T-helper 1 cell treated with Interleukin-12 subunit alpha and Interleukin-12 subunit beta and Interleukin-4 antibody, amounts not matched to agents 30 μg/mL and 1 μg/mL, for 36 hours (primary cell): Measurements from ENCODE around the gene INTS4.
"Not testable (repeated sequence)": the region's sequence is repeated elsewhere in the genome, so short reads cannot be mapped to it uniquely, and the experiment has no call there.

Experiments used
- H3K27ac Mint-ChIP-seq: one replicate; pipeline ENCODE4 v1.8.0; 2021; ENCODE audit warnings: mild to moderate bottlenecking, mixed read lengths
- H3K27me3 Mint-ChIP-seq: one replicate; pipeline ENCODE4 v1.8.0; 2021; ENCODE audit warnings: low read depth, mixed read lengths
- H3K36me3 Mint-ChIP-seq: one replicate; pipeline ENCODE4 v1.8.0; 2021; ENCODE audit warnings: low read depth, mixed read lengths
- H3K4me1 Mint-ChIP-seq: one replicate; pipeline ENCODE4 v1.8.0; 2021; ENCODE audit warnings: low read depth, mixed read lengths
- H3K4me3 Mint-ChIP-seq: one replicate; pipeline ENCODE4 v1.8.0; 2021; ENCODE audit warnings: mild to moderate bottlenecking, moderate library complexity, mixed read lengths
- H3K9me3 Mint-ChIP-seq: one replicate; pipeline ENCODE4 v1.8.0; 2021; ENCODE audit warnings: mixed read lengths

INTS4 gene

DNA sequence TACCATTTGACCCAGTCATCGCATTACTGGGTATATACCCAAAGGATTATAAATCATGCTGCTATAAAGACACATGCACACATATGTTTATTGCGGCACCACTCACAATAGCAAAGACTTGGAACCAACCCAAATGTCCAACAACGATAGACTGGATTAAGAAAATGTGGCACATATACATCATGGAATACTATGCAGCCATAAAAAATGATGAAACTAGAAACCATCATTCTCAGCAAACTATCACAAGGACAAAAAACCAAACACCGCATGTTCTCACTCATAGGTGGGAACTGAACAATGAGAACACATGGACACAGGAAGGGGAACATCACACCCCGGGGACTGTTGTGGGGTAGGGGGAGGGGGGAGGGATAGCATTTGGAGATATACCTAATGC, 105.4 kb downstream of the INTS4 start:
- H3K36me3 Mint-ChIP-seq, result peaks cover 35% of the 10 kb centered on the region

DNA sequence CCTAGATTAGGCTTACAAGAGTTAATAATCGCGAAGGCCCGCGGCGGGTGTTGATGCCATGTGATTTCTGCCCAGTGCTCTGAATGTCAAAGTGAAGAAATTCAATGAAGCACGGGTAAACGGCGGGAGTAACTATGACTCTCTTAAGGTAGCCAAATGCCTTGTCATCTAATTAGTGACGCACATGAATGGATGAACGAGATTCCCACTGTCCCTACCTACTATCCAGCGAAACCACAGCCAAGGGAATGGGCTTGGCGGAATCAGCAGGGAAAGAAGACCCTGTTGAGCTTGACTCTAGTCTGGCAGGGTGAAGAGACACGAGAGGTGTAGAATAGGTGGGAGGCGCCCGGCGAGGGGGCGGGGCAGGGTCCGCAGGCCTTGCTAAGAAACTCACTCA, 108.1 kb downstream of the INTS4 start:
- Mint-ChIP-seq H3K36me3 (peaks cover 39% of the 10 kb centered on the region), H3K27ac (no peak overlapping the region), H3K9me3 (no peaks in the 10 kb centered on the region), H3K4me3 (no peak overlapping the region), H3K4me1 (no peaks in the 10 kb centered on the region), H3K27me3 (no peaks in the 10 kb centered on the region)

More for the DNA sequence above, 105.4 kb downstream of the INTS4 start:
- not testable (repeated sequence) for H3K4me1 Mint-ChIP-seq, H3K4me3 Mint-ChIP-seq, H3K27me3 Mint-ChIP-seq, H3K27ac Mint-ChIP-seq, H3K9me3 Mint-ChIP-seq

DNA sequence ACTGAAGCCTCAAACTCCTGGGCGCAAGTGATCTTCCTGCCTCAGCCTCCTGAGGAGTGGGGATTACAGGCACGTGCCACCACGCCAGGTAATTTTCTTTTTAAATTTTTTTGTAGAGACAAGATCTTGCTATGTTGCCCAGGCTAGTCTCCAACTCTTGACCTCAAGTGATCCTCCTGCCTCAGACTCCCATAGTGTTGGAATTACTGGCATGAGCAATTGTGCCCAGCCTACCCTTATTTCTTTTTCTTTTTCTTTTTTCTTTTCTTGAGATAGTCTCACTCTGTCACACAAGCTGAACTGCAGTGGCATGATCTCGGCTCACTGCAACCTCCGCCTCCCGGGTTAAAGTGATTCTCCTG, 109.7 kb downstream of the INTS4 start:
- Mint-ChIP-seq H3K4me3 (no peak overlapping the region), H3K9me3 (no peaks in the 10 kb centered on the region), H3K27ac (no peak overlapping the region), H3K36me3 (peaks cover 32% of the 10 kb centered on the region), H3K27me3 (no peaks in the 10 kb centered on the region), H3K4me1 (peaks cover 2% of the 10 kb centered on the region)

DNA sequence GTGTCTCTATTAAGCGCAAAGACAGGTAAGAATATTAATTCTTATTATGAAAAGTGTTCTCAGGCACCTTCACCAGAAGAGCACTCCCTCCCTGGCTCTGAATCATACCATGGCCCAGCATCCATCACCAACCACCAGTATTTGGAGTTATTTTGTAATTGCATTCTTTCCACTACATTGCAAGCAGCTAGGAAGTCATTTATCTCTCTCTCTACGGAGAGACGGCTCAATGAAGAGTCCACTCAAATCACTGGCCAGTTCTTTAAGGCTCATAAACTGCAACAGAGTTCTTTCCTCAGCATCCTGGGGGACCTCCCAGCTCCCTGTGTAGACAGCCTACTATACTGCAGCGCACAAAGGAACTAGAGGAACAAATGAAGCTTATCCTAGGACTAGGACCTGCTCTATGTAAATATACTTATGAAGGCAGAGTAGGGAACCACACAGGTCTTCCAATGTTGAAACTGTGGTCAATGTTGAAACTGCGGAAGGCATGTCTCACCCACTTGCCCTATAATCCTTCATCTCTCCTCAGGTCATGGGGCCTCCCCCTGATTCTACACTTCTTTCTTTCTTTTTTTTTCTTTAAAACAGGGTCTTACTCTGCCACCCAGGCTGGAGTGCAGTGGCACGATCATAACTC, 110.2 kb downstream of the INTS4 start:
- H3K4me3 Mint-ChIP-seq, result no peak overlapping the region
- peaks cover 29% of the 10 kb centered on the region for H3K36me3 Mint-ChIP-seq
- no peaks in the 10 kb centered on the region for H3K9me3 Mint-ChIP-seq
- no peak overlapping the region for H3K27ac Mint-ChIP-seq
- H3K4me1 Mint-ChIP-seq, result peaks cover 6% of the 10 kb centered on the region
- no peaks in the 10 kb centered on the region for H3K27me3 Mint-ChIP-seq

DNA sequence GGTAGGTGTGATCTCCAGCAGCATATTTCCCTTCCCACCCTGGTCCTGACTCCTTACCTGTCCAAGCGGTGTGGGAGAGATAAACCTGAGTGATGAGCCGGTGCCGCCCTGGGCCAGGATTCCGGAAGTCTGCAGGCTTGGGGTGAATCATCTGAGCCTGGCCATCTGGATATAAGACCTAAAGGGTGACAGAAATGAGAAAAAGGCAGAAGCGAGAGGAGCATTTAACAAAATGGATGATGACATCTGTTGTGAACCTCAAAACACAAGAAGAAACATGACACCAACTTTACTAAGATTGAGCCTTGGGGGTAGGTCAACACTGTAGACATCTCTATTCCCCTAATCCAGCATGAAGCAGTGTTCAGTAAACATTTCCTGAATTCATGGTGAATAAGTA, 110.7 kb downstream of the INTS4 start:
- Mint-ChIP-seq H3K27me3 (no peaks in the 10 kb centered on the region), H3K4me1 (peaks cover 10% of the 10 kb centered on the region), H3K36me3 (peaks cover 25% of the 10 kb centered on the region), H3K9me3 (no peaks in the 10 kb centered on the region), H3K27ac (no peak overlapping the region), H3K4me3 (no peak overlapping the region)

DNA sequence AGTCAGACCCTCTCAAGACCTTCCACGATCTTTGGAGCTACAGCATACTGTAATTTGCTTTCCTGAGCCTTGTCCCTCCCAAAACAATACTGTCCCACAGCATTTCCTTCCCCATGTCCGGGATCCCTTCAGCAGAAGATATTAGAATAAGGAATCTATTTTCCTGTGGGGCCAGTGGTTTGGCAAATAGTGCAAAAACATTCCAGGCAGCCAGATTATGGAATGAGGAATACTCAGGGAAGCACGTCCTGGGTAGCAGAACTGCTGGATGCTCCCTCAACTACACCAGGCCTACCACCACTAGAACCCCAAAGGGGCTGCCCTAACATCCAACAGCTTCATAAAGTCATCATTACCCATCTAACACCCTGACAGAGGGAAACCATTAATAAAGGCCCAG, 112.1 kb downstream of the INTS4 start:
- H3K36me3 Mint-ChIP-seq, result peaks cover 20% of the 10 kb centered on the region
- H3K27ac Mint-ChIP-seq, result no peak overlapping the region
- no peaks in the 10 kb centered on the region for H3K9me3 Mint-ChIP-seq
- no peaks in the 10 kb centered on the region for H3K27me3 Mint-ChIP-seq
- H3K4me3 Mint-ChIP-seq, result no peak overlapping the region
- H3K4me1 Mint-ChIP-seq, result peaks cover 10% of the 10 kb centered on the region

DNA sequence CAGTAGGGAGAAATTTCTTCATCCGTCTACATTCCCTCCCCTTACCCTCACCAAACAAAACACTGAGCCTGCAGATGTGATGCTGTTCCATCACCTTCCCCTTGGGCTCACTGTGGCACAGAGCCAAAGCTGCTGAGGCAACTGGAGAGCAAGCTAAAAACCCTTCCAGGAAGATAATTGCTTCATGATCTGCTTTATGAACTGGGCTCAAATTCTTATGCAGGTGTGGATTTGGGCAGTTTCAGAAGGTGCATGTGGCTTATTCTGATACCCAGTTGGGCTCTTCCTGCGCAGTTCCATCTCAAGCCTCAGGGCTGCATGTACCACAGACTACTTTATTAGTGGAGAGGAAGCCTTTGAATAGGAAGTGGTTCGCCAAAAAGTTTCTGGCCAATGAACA, 115.2 kb downstream of the INTS4 start:
- Mint-ChIP-seq H3K27me3 (no peaks in the 10 kb centered on the region), H3K36me3 (peaks cover 18% of the 10 kb centered on the region), H3K9me3 (no peaks in the 10 kb centered on the region)

DNA sequence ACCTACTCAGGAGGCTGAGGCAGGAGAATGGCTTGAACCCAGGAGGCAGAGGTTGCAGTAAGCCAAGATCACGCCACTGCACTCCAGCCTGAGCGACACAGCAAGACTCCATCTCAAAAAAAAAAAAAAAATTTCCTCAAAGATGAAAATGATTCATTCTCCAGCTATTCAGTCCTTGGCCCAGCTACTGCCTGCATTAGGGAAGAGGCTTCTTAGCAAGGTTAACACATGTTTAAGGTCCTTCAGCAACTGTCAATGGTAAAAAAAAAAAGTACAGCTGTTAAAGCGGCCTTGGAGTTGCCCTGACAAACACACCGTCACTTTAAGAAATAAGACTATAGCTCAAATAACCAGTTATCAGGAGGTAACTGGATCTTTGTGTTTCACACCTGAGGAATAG, 116.2 kb downstream of the INTS4 start:
- H3K27me3 Mint-ChIP-seq, H3K4me1 Mint-ChIP-seq, H3K36me3 Mint-ChIP-seq, H3K27ac Mint-ChIP-seq, H3K4me3 Mint-ChIP-seq, H3K9me3 Mint-ChIP-seq: not testable (repeated sequence)

More for the DNA sequence above, 115.2 kb downstream of the INTS4 start:
- peaks cover 10% of the 10 kb centered on the region for H3K4me1 Mint-ChIP-seq
- no peak overlapping the region for H3K27ac Mint-ChIP-seq
- no peak overlapping the region for H3K4me3 Mint-ChIP-seq

DNA sequence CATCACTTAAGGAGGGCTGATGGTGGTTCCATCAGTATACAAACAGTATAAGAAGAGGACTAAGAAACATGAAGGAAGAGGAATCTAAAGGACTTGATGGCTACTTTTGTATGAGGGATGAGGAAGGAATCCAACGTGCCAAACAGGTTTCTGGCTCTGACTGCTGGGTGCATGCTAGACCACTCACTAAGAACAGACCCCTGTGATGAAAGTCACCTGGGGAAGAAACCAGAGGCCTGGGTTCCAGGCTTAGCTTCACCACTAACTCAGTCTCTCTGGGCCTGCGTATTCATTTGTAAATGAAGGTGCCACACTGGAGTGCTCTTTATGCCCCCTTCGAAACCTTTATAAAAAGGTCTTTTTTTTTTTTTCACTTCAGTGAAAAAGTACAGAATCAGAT, 118.4 kb downstream of the INTS4 start:
- no peaks in the 10 kb centered on the region for H3K27me3 Mint-ChIP-seq
- no peak overlapping the region for H3K27ac Mint-ChIP-seq
- H3K9me3 Mint-ChIP-seq, result no peaks in the 10 kb centered on the region
- peaks cover 10% of the 10 kb centered on the region for H3K4me1 Mint-ChIP-seq
- no peak overlapping the region for H3K4me3 Mint-ChIP-seq
- peaks cover 13% of the 10 kb centered on the region for H3K36me3 Mint-ChIP-seq

DNA sequence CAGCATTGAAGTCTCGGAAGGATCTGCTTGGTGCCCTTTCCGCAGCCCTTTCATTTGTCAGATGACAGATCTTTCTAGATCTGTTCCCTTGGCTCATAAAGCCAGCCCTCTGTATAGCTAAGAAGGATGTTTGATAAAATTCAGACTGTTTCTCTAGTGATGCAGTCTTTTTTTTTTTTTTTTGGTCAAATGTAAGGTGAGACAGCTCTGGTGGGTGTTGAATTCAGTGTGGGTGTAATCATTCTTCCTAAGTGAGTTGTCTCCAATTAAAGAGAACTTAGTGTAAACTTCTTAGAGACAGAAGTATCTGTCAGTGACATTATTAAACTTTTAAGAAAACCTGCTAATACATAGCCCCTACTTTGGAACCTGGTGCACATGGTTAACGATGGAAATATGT, 120.3 kb downstream of the INTS4 start:
- peaks cover 3% of the 10 kb centered on the region for H3K4me1 Mint-ChIP-seq
- H3K4me3 Mint-ChIP-seq, result no peak overlapping the region
- peaks cover 6% of the 10 kb centered on the region for H3K36me3 Mint-ChIP-seq
- no peaks in the 10 kb centered on the region for H3K9me3 Mint-ChIP-seq
- no peaks in the 10 kb centered on the region for H3K27me3 Mint-ChIP-seq
- H3K27ac Mint-ChIP-seq, result no peak overlapping the region

DNA sequence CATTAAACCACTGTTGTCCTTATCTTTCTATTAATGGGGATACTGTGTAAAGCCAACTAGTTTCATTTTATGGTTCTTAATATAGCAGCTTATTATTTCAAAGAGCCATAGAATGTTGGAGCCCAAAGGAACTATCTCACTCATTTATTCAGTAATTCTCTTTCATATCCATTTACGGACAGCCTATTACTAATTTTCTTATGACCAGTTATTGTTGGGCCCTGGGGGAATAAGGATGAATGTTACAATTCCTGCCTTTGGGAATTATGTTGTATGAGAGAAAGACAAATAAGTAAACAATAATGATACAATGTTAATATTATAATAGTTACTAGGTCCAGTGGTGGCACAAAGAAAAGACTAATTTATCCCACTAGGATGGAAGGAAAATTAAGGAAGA, 121.1 kb downstream of the INTS4 start:
- H3K4me1 Mint-ChIP-seq, result no peaks in the 10 kb centered on the region
- H3K27me3 Mint-ChIP-seq, result no peaks in the 10 kb centered on the region

DNA sequence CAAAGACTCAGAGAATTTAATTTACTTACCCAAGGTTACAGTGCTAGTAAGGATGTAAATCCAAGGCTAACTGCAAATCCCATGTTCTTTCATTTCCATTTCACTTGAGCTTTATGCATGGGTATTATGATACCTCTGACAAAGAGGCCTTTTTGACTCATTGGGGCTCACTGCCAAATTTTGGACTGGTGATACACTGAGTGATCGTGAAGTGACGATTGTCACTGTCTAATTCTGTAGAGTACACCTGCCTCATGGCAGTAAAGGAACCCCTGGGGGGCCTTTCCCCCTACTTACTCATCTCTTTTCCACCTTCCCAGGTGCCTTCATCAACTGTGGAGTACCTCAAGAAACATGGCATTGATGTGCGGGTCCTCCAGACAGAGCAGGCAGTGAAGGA, 122.6 kb downstream of the INTS4 start:
- H3K9me3 Mint-ChIP-seq, result no peaks in the 10 kb centered on the region
- no peaks in the 10 kb centered on the region for H3K27me3 Mint-ChIP-seq
- H3K4me3 Mint-ChIP-seq, result no peak overlapping the region
- H3K36me3 Mint-ChIP-seq, result peaks cover 8% of the 10 kb centered on the region
- no peaks in the 10 kb centered on the region for H3K4me1 Mint-ChIP-seq
- no peak overlapping the region for H3K27ac Mint-ChIP-seq

More for the DNA sequence above, 121.1 kb downstream of the INTS4 start:
- no peak overlapping the region for H3K4me3 Mint-ChIP-seq
- no peak overlapping the region for H3K27ac Mint-ChIP-seq
- H3K36me3 Mint-ChIP-seq, result peaks cover 8% of the 10 kb centered on the region
- no peaks in the 10 kb centered on the region for H3K9me3 Mint-ChIP-seq

DNA sequence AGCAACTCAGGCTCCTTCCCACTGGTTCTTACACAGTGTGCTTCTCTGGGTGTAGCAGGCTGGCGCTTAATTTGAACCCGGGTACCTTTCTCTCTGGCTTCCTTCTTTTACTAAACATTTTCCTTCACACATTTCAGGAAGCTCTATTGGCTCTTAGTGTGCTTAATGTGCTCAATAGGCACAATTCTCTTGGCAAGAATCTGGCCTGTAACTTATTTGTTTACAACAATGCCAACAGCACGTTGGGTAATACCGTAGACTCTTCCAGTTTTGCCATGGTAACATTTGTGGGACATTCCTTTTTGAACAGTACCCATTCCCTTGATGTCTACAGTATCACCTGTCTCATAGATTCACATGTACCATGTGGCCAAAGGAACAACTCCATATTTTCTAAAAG, 125.7 kb downstream of the INTS4 start:
- H3K4me3 Mint-ChIP-seq, result no peak overlapping the region
- no peaks in the 10 kb centered on the region for H3K9me3 Mint-ChIP-seq
- H3K27ac Mint-ChIP-seq, result no peak overlapping the region
- no peaks in the 10 kb centered on the region for H3K4me1 Mint-ChIP-seq
- H3K27me3 Mint-ChIP-seq, result no peaks in the 10 kb centered on the region
- peaks cover 10% of the 10 kb centered on the region for H3K36me3 Mint-ChIP-seq

DNA sequence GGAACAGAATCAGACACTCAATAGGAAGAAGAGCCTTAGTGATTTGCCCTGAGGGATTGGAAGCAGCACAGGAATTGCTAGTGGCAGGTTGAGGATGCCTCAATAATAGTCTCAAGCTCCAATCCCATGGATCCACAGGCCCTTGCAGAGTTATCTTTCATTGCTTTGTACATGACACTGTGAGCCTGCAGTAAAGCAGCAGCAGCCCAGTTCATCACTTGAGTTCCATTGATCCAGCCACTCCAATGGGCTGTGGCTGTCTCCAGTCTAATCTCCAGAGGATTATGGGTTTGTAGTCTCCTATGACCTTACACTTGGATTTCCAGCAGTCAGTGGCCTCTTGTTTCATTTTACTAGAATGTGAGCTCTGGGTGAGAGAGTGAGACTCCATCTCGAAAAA, 128.1 kb downstream of the INTS4 start:
- Mint-ChIP-seq H3K36me3 (peaks cover 6% of the 10 kb centered on the region), H3K9me3 (no peaks in the 10 kb centered on the region), H3K27me3 (no peaks in the 10 kb centered on the region), H3K27ac (no peak overlapping the region), H3K4me3 (no peak overlapping the region), H3K4me1 (no peaks in the 10 kb centered on the region)

DNA sequence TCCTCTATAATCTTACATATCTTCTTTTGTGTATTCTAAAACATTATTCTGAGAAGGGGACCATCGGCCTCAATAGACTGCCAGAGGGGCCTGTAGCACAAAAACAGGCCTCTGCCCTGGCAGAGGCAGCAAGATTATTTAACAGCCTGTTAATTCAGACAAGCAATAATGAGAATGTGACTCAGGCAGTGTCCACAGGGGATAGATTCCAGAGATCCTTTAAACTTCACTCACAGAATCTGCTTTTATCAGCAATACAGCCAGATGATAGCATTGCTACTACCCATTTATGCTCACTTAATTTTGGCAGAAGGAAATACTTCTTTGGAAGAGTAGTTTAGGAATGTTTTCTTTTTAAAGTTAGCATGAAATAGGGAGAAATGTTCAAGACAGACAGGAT, 128.7 kb downstream of the INTS4 start:
- no peaks in the 10 kb centered on the region for H3K9me3 Mint-ChIP-seq
- peaks cover 5% of the 10 kb centered on the region for H3K36me3 Mint-ChIP-seq
- H3K4me3 Mint-ChIP-seq, result no peak overlapping the region
- H3K27me3 Mint-ChIP-seq, result no peaks in the 10 kb centered on the region
- H3K27ac Mint-ChIP-seq, result no peak overlapping the region
- H3K4me1 Mint-ChIP-seq, result no peaks in the 10 kb centered on the region

DNA sequence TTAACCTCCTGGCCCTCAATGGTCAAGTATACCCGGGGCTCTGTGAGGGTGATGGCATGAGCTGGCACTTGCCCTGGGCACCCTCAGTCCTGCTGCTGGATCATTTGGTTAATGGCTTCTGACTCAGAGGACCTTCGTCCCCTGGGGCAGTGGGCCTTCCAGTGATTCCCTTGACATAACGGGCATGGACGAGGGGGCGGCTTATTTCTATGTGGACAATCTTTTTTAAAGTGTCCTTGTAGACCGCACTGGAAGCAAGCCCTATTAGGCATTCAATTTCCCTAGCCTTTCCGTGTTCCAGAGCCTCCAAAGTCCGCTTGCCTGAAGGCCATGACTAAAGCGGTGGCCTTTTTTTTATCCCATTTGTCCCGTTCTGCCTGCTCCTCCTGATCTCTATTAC, 133.0 kb downstream of the INTS4 start:
- H3K4me1 Mint-ChIP-seq, H3K27ac Mint-ChIP-seq, H3K27me3 Mint-ChIP-seq, H3K4me3 Mint-ChIP-seq, H3K36me3 Mint-ChIP-seq, H3K9me3 Mint-ChIP-seq: not testable (repeated sequence)
